GM23338 (cell line): ENCODE data around the gene CDH23. TPM values are rescaled to one million over a fixed set of nuclear protein-coding genes. Genes with fewer than 3 reads are reported as not detected.
A peak's percentile ranks its signal among the peaks of the same experiment; 100 is the strongest.

Source experiments
- ATAC-seq: fragments of 200-7000 bp; cut with Tn5 transposase; 3 replicates; pipeline ENCODE4 v1.9.1; 2020
- DNase-seq: peaks from one replicate; pipeline ENCODE4 v3.0.0-alpha.2; 2015; ENCODE audit warnings: low spot score
- H2AFZ ChIP-seq: fragments of 200-600 bp; sonication (generic); 2 replicates; pipeline ENCODE4 v1.8.0; 2016; ENCODE audit warnings: antibody characterized with exemption, mild to moderate bottlenecking, moderate library complexity
- H3F3A ChIP-seq: fragments of 200-600 bp; sonication (generic); replicated peaks from 2 replicates; pipeline ENCODE4 v1.8.0; 2017; ENCODE audit warnings: antibody characterized with exemption, mixed run types, low read depth
- H3K27ac ChIP-seq: fragments of 200-600 bp; sonication (generic); 2 replicates; pipeline ENCODE4 v1.6.1; 2016; ENCODE audit warnings: low read depth
- H3K27me3 ChIP-seq: fragments of 200-600 bp; sonication (generic); 2 replicates; pipeline ENCODE4 v1.8.0; 2016; ENCODE audit warnings: mild to moderate bottlenecking, mixed run types, moderate library complexity; ENCODE audit not compliant: insufficient read depth
- H3K36me3 ChIP-seq: fragments of 200-600 bp; sonication (generic); 2 replicates; pipeline ENCODE4 v1.8.0; 2016; ENCODE audit warnings: mild to moderate bottlenecking; ENCODE audit not compliant: insufficient read depth
- H3K4me1 ChIP-seq: fragments of 200-600 bp; sonication (generic); 2 replicates; pipeline ENCODE4 v1.8.0; 2016; ENCODE audit warnings: mild to moderate bottlenecking, moderate library complexity; ENCODE audit not compliant: insufficient read depth
- H3K4me2 ChIP-seq: fragments of 200-600 bp; sonication (generic); 2 replicates; pipeline ENCODE4 v1.7.1; 2017; ENCODE audit warnings: mixed run types
- H3K4me3 ChIP-seq: fragments of 200-600 bp; sonication (generic); 2 replicates; pipeline ENCODE4 v1.6.1; 2016; ENCODE audit warnings: mixed run types
- H3K79me2 ChIP-seq: fragments of 200-600 bp; sonication (generic); replicated peaks from 2 replicates; pipeline ENCODE4 v1.8.0; 2017; ENCODE audit warnings: mild to moderate bottlenecking; ENCODE audit not compliant: insufficient read depth
- H3K9me2 ChIP-seq: fragments of 200-600 bp; sonication (generic); 2 replicates; pipeline ENCODE4 v1.8.0; 2017; ENCODE audit not compliant: insufficient read depth
- H4K20me1 ChIP-seq: fragments of 200-600 bp; sonication (generic); replicated peaks from 2 replicates; pipeline ENCODE4 v1.8.0; 2017; ENCODE audit warnings: mild to moderate bottlenecking; ENCODE audit not compliant: insufficient read depth
- H3K27ac Mint-ChIP-seq: 2 replicates; pipeline ENCODE4 v1.8.0; 2020; ENCODE audit warnings: inconsistent platforms, mild to moderate bottlenecking, moderate library complexity, mixed read lengths
- H3K27me3 Mint-ChIP-seq: 3 replicates; pipeline ENCODE4 v1.8.0; 2022; ENCODE audit warnings: low read depth, mild to moderate bottlenecking, moderate library complexity, mixed read lengths, inconsistent platforms; ENCODE audit not compliant: insufficient read depth, poor library complexity
- H3K36me3 Mint-ChIP-seq: 3 replicates; pipeline ENCODE4 v1.8.0; 2021; ENCODE audit warnings: low read depth, mild to moderate bottlenecking, inconsistent platforms, moderate library complexity, mixed read lengths
- H3K4me1 Mint-ChIP-seq: 3 replicates; pipeline ENCODE4 v1.8.0; 2020; ENCODE audit warnings: mild to moderate bottlenecking, inconsistent platforms, mixed read lengths
- H3K4me3 Mint-ChIP-seq: 3 replicates; pipeline ENCODE4 v1.8.0; 2021; ENCODE audit warnings: moderate library complexity, mild to moderate bottlenecking, inconsistent platforms, mixed read lengths
- H3K9me3 Mint-ChIP-seq: 3 replicates; pipeline ENCODE4 v1.8.0; 2020; ENCODE audit warnings: moderate library complexity, mild to moderate bottlenecking, inconsistent platforms, mixed read lengths
- CREB1 ChIP-seq: fragments of 250-450 bp; sonication (Bioruptor Pico); IDR thresholded peaks from 2 replicates; pipeline ENCODE4 v1.5.0; 2020; ENCODE audit warnings: low read depth, mild to moderate bottlenecking, moderate library complexity
- ETS1 ChIP-seq: IDR thresholded peaks from 2 replicates; pipeline ENCODE4 v1.6.1; 2016; ENCODE audit warnings: antibody characterized with exemption
- EZH2 ChIP-seq: fragments of 200-600 bp; sonication (generic); IDR thresholded peaks from one replicate; pipeline ENCODE4 v1.8.0; 2017; ENCODE audit warnings: antibody characterized with exemption, mild to moderate bottlenecking, low read depth; ENCODE audit not compliant: unreplicated experiment
- EZH2phosphoT487 ChIP-seq: fragments of 200-600 bp; sonication (generic); IDR thresholded peaks from one replicate; pipeline ENCODE4 v1.8.1; 2018; ENCODE audit warnings: antibody characterized with exemption; ENCODE audit not compliant: unreplicated experiment
- JUNB ChIP-seq: IDR thresholded peaks from one replicate; pipeline ENCODE4 v1.6.1; 2016; ENCODE audit warnings: antibody characterized with exemption; ENCODE audit not compliant: unreplicated experiment
- NANOG ChIP-seq: IDR thresholded peaks from 2 replicates; pipeline ENCODE4 v1.6.1; 2016; ENCODE audit warnings: antibody characterized with exemption, borderline replicate concordance
- STAT1 ChIP-seq: IDR thresholded peaks from one replicate; pipeline ENCODE4 v1.6.1; 2016; ENCODE audit warnings: antibody characterized with exemption; ENCODE audit not compliant: unreplicated experiment
- ZNF114 ChIP-seq: fragments of 250-450 bp; sonication (Bioruptor Pico); IDR thresholded peaks from 2 replicates; pipeline ENCODE4 v1.5.0; 2020; ENCODE audit warnings: mild to moderate bottlenecking, moderate library complexity
- ZNF331 ChIP-seq: fragments of 250-450 bp; sonication (Bioruptor Pico); IDR thresholded peaks from 2 replicates; pipeline ENCODE4 v1.5.0; 2020; ENCODE audit warnings: low read depth, mild to moderate bottlenecking, moderate library complexity
- ZNF462 ChIP-seq: fragments of 250-450 bp; sonication (Bioruptor Pico); IDR thresholded peaks from 2 replicates; pipeline ENCODE4 v1.5.0; 2020; ENCODE audit warnings: mild to moderate bottlenecking, moderate library complexity
- polyA plus RNA-seq: library from polyadenylated mRNA; unstranded; fragments of >200 nt; fragmentation: Nextera tagmentation; extraction: Ambion mirVana; gene quantifications from 2 replicates; pipeline ENCODE4 v1.2.1, GENCODE V29; 2016
- total RNA-seq: library from RNA; depleted of rRNA; stranded (reverse); fragments of >200 nt; shearing (Covaris generic); gene quantifications from 2 replicates; pipeline ENCODE4 v1.2.3, GENCODE V29; 2014

The CDH23 gene
- total and polyA plus RNA-seq, 2 experiments from 2014 or later: 0.95 to 4.3 TPM

GRCh38 chr10:71442859-71443570 is 46.3 kb downstream of the CDH23 start (continued):
- TF ChIP-seq ZNF462 (no peak), JUNB (no peak)

- Histone ChIP-seq H4K20me1 (no peaks in the 10 kb centered on the region), H2AFZ (no peak overlapping the region), H3K79me2 (no peaks in the 10 kb centered on the region), H3K4me3 (no peak overlapping the region), H3K4me1 (peaks cover 4% of the 10 kb centered on the region; the same call in 1 of the 2 replicates), H3F3A (no peaks in the 10 kb centered on the region), H3K4me2 (no peak overlapping the region), H3K27me3 (no peaks in the 10 kb centered on the region), H3K27ac (no peak overlapping the region), H3K9me2 (no peaks in the 10 kb centered on the region), H3K36me3 (no peaks in the 10 kb centered on the region)
- H3K36me3 Mint-ChIP-seq: no peaks in the 10 kb centered on the region
- TF ChIP-seq EZH2 (no peak), NANOG (no peak), EZH2phosphoT487 (no peak), STAT1 (no peak), ZNF331 (CRISPR knock-in tag) (no peak), CREB1 (CRISPR knock-in tag) (no peak), ETS1 (no peak), JUNB (no peak), ZNF114 (CRISPR knock-in tag) (no peak)
- peaks cover 15% of the 10 kb centered on the region for H3K4me1 Mint-ChIP-seq
- H3K4me3 Mint-ChIP-seq: no peak overlapping the region
- peak; percentile 81 for ATAC-seq
- H3K27me3 Mint-ChIP-seq: peaks cover 12% of the 10 kb centered on the region
- H3K9me3 Mint-ChIP-seq: no peaks in the 10 kb centered on the region
- no peak overlapping the region for H3K27ac Mint-ChIP-seq
- DNase-seq: peak; percentile 55
These were observed 47.0 kb downstream of the CDH23 start for GRCh38 chr10:71443676-71444075.
